Measurements from ENCODE around the gene RGL1. TPM values are rescaled to one million over a fixed set of nuclear protein-coding genes. Genes with fewer than 3 reads are reported as not detected.
A peak's percentile ranks its signal among the peaks of the same experiment; 100 is the strongest.

Gene RGL1
- total RNA-seq, 1 donor from 2014 or later, result 34.0 TPM

- no peak for TF ChIP-seq CTCF (IDR thresholded peaks at IDR 0.05; ENCODE audit: unreplicated experiment)
- no peaks in the 10 kb centered on the region for H3K9me3 Mint-ChIP-seq
- H3K27ac Mint-ChIP-seq, result no peak overlapping the region
- H3K27me3 Mint-ChIP-seq (ENCODE audit: low read depth), result no peaks in the 10 kb centered on the region
- H3K4me1 Mint-ChIP-seq, result peaks cover 10% of the 10 kb centered on the region
- H3K36me3 Mint-ChIP-seq, result peaks cover 13% of the 10 kb centered on the region
- no peak for DNase-seq (ENCODE audit: low spot score in 2 of 2, unreplicated experiment in 2 of 2)
- H3K4me3 Mint-ChIP-seq, result no peak overlapping the region
Measured at GRCh38 chr1:183850852-183851251, 45.9 kb downstream of the RGL1 start.

GRCh38 chr1:183859119-183859518 lies 54.2 kb downstream of the RGL1 start:
- Mint-ChIP-seq H3K9me3 (peaks cover 3% of the 10 kb centered on the region), H3K4me1 (peaks cover 56% of the 10 kb centered on the region), H3K27me3 (ENCODE audit: low read depth) (no peaks in the 10 kb centered on the region), H3K36me3 (peaks cover 12% of the 10 kb centered on the region), H3K4me3 (no peak overlapping the region), H3K27ac (peak overlapping the region; percentile 59)
- no peak for DNase-seq (ENCODE audit: low spot score in 2 of 2, unreplicated experiment in 2 of 2)
- no peak for TF ChIP-seq CTCF (IDR thresholded peaks at IDR 0.05; ENCODE audit: unreplicated experiment)

- Mint-ChIP-seq H3K9me3 (peaks cover 3% of the 10 kb centered on the region), H3K4me3 (no peak overlapping the region), H3K36me3 (peaks cover 12% of the 10 kb centered on the region), H3K27me3 (ENCODE audit: low read depth) (no peaks in the 10 kb centered on the region), H3K27ac (peak overlapping the region; percentile 54), H3K4me1 (peaks cover 56% of the 10 kb centered on the region)
- TF ChIP-seq CTCF (IDR thresholded peaks at IDR 0.05; ENCODE audit: unreplicated experiment), result no peak
- DNase-seq (ENCODE audit: low spot score in 2 of 2, unreplicated experiment in 2 of 2), result no peak
Measured at GRCh38 chr1:183859831-183860230, 54.9 kb downstream of the RGL1 start.

- H3K27ac Mint-ChIP-seq, result peak overlapping the region; percentile 45
- no peak for DNase-seq (ENCODE audit: low spot score in 2 of 2, unreplicated experiment in 2 of 2)
- no peak overlapping the region for H3K4me3 Mint-ChIP-seq
- H3K4me1 Mint-ChIP-seq, result peaks cover 52% of the 10 kb centered on the region
- peaks cover 3% of the 10 kb centered on the region for H3K9me3 Mint-ChIP-seq
- H3K36me3 Mint-ChIP-seq, result peaks cover 5% of the 10 kb centered on the region
- no peaks in the 10 kb centered on the region for H3K27me3 Mint-ChIP-seq (ENCODE audit: low read depth)
- TF ChIP-seq CTCF (IDR thresholded peaks at IDR 0.05; ENCODE audit: unreplicated experiment), result no peak
Measured at GRCh38 chr1:183862967-183863366, 58.0 kb downstream of the RGL1 start.

- Mint-ChIP-seq H3K27me3 (ENCODE audit: low read depth) (no peaks in the 10 kb centered on the region), H3K27ac (no peak overlapping the region), H3K9me3 (peaks cover 3% of the 10 kb centered on the region), H3K4me1 (peaks cover 43% of the 10 kb centered on the region), H3K4me3 (no peak overlapping the region), H3K36me3 (peaks cover 7% of the 10 kb centered on the region)
- TF ChIP-seq CTCF (IDR thresholded peaks at IDR 0.05; ENCODE audit: unreplicated experiment), result no peak
- no peak for DNase-seq (ENCODE audit: low spot score in 2 of 2, unreplicated experiment in 2 of 2)
Measured at GRCh38 chr1:183863852-183864251, 58.9 kb downstream of the RGL1 start.

GRCh38 chr1:183864611-183865010 lies 59.7 kb downstream of the RGL1 start:
- no peak for TF ChIP-seq CTCF (IDR thresholded peaks at IDR 0.05; ENCODE audit: unreplicated experiment)
- H3K36me3 Mint-ChIP-seq, result peaks cover 10% of the 10 kb centered on the region

More at GRCh38 chr1:183864611-183865010, 59.7 kb downstream of the RGL1 start:
- H3K9me3 Mint-ChIP-seq, result peaks cover 3% of the 10 kb centered on the region
- H3K4me1 Mint-ChIP-seq, result peaks cover 39% of the 10 kb centered on the region
- no peaks in the 10 kb centered on the region for H3K27me3 Mint-ChIP-seq (ENCODE audit: low read depth)
- H3K27ac Mint-ChIP-seq, result no peak overlapping the region
- no peak overlapping the region for H3K4me3 Mint-ChIP-seq
- DNase-seq (ENCODE audit: low spot score in 2 of 2, unreplicated experiment in 2 of 2), result no peak
